Fibroblast of upper back skin (primary cell): ENCODE data around the gene CILP2.

Experiments
- DNase-seq: peaks from one replicate; pipeline ENCODE4 v3.0.0-alpha.2; 2013

CILP2 gene, protein sequence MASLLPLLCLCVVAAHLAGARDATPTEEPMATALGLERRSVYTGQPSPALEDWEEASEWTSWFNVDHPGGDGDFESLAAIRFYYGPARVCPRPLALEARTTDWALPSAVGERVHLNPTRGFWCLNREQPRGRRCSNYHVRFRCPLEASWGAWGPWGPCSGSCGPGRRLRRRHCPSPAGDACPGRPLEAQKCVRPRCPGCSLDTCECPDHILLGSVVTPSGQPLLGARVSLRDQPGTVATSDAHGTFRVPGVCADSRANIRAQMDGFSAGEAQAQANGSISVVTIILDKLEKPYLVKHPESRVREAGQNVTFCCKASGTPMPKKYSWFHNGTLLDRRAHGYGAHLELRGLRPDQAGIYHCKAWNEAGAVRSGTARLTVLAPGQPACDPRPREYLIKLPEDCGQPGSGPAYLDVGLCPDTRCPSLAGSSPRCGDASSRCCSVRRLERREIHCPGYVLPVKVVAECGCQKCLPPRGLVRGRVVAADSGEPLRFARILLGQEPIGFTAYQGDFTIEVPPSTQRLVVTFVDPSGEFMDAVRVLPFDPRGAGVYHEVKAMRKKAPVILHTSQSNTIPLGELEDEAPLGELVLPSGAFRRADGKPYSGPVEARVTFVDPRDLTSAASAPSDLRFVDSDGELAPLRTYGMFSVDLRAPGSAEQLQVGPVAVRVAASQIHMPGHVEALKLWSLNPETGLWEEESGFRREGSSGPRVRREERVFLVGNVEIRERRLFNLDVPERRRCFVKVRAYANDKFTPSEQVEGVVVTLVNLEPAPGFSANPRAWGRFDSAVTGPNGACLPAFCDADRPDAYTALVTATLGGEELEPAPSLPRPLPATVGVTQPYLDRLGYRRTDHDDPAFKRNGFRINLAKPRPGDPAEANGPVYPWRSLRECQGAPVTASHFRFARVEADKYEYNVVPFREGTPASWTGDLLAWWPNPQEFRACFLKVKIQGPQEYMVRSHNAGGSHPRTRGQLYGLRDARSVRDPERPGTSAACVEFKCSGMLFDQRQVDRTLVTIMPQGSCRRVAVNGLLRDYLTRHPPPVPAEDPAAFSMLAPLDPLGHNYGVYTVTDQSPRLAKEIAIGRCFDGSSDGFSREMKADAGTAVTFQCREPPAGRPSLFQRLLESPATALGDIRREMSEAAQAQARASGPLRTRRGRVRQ

DNA sequence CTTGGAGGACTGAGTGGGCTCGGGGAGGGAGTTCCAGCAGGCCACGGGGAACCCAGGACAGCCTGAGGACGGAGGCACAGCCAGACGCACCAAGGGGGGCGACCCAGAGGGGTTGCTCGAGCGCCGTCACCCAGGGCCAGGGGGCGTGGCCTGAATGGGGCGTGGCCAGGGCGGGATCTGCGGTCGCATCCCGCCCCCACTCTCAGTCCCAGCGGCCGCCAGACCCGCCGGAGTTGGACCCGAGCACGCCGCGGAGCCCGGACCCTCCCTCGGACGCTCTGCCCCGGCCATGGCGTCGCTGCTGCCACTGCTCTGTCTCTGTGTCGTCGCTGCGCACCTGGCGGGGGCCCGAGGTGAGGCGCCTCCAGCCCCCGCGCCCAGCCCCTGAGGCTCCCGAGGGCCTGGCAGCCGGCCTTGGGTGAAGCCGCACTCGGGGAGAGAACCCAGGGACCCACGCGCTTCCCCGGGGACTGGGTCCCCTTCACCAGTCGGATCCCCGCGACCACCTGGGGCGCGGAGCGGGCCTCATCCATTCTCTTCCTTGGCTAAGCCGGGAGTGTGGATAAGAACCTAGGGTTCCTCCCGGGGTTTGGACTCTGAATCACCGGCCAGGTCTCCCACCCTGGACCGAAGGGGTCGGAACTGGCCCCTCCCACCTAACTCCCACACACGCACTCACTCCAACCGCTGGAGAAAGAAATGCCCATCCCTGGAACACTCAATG lies at the start of gene CILP2:
TSS of gene CILP2 (plus strand) at position 205 of the 724 bp plus-strand sequence. CDS start at position 290, 85 bp downstream.
- no peak for DNase-seq

DNA sequence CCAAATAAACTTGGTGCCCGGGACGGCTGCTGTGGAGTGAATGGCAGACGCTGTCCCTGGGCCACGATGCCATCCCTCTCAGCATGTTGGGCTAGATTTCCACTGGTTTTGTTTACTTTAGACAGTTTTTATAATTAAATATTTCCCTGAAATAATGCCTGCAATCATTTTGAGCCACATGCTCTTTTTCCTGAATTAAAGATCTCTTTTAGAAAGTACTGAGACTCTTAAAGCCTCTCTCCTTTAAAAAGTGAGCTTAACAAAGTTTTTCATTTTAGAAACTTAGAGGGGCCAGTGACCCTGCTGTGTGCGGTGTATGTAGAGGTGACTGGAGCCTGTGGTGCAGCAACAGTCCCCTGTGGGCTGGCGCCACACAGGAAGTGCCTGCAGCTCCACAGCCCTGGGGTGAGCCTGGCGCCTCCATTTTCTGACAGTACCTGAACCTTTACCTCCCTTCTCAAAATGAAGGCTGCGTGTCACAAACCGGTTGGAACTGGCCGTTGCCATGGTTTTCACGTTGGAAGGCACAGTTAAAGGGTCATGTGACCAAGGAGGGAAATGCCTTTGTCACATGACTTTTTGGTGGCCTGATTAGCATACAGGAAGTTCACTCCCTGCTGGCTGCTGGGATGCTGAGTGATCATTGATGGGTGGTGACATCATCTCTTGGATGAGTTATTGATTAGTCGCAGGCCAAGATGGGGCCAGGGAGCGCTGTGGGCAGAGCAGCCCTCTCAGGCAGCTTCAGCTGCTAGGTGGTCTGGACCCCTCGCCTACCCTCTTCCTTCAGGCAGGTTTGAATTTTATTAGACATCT lies 49.0 kb upstream of the CILP2 start:
- DNase-seq, result peak; percentile 97

DNA sequence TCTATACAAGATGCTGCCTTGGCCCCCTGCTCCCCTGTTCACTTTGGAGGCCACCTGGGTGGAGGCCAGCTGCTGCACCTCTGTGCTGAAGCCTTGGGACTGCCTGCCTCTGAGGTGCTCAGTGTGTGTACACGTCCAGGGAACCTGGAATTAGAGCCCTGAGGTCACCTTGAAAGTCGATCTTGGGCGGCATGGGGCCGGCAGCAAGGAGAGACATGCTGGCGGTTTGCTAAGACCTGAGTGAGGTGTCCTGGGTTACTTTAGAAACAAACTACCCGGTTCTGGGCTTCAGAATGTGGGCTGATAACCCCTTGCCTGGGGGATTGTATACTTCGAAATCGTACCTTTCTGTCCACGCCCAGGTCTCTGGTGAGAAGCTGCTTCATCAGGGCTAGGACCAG lies 48.3 kb upstream of the CILP2 start:
- no peak for DNase-seq

DNA sequence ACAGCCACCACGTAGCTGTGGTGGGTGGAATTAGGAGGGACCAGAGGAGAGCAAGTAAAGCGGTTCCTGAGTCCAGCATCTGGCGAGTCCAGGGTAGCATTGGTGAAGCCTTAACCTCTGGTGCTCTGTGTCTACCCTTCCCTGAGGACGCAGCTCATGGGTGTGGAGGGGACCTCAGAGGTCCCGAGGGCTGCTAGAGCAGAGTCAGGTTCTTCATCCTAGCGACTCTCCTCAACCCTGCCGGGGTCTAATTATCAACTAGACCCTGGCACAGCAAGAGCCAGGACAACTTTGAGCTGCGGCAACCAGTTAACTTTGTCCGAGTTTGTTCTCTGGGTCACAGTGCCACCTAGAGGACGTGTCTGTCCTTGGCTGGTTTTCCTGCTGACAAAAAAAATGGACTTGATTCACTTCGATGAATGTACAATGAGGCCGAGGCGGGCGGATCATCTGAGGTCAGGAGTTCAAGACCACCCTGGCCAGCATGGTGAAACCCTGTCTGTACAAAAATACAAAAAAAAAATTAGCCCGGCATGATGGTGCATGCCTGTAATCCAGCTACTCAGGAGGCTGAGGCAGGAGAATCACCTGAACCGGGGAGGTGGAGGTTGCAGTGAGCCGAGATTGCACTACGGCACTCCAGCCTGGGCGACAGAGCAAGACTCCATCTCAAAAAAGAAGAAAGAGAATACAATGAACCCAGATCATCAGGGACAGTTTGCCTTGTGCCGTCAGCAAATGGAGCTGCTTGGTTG lies 47.7 kb upstream of the CILP2 start:
- DNase-seq, result peak; percentile 83

DNA sequence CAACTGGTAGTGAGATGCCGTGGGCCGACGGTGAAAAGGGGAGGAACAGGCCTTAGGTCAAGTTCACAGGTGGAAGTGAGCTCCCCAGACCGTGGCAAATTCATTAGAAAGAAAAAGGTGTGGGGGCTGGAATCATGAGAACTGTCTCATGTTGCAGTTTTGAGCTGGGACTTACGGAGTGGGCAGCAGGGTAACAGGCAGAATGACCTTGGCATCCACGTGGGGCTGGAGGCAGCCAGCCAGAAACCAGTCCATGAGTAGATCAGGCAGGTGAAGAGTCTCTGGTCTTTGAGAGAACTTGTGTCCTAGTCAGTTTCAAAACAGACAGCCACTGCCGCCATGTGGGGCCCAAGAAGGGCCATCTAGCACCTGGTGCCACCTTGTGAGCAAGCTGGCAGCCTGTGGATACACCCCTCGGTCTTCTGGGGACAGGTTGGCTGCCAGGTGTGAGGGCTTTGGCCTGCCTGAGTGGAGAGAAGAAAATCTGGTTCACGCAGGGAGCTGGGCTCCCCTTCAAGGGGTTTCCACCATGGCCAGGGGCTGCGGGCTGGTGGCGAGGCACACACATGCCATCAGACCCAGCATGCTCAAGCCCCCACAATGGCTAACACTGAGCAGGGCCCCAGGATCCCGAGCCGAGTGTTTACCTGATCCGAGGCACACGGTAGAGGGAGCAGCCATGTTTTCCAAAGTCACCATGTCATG lies 46.6 kb upstream of the CILP2 start:
- DNase-seq, result no peak

DNA sequence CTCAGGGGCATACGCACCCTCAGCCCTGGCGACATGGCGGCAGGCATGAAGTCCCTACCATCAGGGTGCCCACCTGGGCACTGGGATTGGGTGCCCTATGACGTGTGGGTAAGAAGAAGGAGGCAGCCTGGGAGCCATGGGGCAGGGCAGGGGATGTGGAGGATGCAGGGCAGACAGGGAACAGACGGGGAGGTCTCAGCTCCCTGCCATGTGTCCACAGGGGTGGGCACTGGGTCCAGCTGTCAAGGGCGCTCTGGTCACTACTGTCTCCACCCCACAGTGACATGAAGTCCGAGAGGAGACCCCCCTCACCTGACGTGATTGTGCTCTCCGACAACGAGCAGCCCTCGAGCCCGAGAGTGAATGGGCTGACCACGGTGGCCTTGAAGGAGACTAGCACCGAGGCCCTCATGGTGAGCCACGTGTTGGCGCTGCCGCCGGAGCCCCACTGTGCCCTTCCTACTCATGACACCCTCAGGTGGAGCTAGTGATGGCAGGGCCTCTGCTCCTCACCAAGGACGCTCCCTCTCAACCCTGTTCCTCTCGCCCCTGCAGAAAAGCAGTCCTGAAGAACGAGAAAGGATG lies 45.9 kb upstream of the CILP2 start:
- DNase-seq, result no peak

DNA sequence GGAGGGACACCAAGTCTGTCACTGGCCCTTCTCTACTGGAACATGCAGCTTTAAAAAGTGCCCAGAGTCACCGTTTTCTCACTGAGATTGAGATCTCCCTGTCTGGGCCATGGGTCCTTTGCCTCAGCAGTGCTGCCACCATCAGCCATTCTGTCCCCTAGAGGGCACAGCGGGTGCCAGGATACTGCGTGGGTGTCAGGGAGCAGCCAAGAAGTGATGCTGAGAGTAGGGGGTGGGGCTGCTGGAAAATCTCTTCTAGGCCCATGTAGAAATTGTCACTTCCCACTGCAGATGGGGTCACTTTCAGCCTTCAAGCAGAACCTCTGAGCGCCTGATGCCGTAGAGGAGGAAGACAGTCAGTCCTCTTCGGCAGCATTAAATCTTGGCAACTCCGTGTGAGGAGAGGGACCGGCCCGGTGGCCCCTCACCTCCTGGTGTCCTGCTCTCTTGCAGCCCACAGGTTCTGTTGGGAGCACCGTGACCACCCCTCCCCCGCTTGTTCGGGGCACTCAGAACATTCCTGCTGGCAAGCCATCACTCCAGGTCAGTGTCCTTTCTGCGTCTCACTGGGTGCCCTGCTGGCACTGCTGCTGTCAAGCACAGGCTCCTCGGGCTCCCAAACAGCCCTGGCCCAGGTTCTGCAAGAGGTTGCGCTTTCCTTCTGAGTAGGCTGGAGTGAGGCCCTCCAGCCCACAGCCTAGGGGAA lies 44.1 kb upstream of the CILP2 start:
- no peak for DNase-seq

DNA sequence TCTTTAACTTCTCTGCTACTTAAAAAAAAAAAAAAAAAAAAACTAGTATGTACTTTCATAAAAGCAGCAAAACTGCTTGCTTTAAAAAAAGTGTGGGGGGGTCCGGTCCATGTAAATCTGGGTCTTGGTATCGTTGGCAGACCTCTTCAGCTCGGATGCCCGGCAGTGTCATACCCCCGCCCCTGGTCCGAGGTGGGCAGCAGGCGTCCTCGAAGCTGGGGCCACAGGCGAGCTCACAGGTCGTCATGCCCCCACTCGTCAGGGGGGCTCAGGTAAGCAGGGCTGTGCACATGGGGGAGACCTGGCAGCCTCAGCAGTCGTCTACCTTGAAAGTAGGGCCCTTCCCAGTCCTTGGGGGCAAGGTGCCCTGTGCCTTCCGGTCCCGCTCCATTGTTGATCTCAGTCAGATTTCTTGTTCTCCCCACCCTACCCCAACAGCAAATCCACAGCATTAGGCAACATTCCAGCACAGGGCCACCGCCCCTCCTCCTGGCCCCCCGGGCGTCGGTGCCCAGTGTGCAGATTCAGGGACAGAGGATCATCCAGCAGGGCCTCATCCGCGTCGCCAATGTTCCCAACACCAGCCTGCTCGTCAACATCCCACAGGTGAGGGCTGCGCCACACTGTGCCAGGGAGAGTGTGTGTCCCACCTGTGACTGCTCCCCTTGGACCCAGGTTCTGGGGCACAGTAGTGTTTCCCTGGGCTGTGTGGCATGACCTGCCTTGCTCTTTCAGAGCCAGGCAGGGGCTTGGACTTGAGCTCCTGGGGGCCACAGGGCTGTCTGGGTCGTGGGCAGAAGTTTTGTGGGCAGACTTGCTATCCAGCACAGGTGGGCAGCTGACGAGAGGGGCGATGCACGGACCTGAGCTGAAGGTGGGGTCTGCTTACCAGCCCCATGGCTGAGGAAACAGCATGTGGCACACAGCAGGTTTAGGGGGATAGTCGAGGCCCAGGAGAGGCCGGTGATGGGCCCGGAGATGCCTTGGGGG lies 42.2 kb upstream of the CILP2 start:
- DNase-seq, result no peak

DNA sequence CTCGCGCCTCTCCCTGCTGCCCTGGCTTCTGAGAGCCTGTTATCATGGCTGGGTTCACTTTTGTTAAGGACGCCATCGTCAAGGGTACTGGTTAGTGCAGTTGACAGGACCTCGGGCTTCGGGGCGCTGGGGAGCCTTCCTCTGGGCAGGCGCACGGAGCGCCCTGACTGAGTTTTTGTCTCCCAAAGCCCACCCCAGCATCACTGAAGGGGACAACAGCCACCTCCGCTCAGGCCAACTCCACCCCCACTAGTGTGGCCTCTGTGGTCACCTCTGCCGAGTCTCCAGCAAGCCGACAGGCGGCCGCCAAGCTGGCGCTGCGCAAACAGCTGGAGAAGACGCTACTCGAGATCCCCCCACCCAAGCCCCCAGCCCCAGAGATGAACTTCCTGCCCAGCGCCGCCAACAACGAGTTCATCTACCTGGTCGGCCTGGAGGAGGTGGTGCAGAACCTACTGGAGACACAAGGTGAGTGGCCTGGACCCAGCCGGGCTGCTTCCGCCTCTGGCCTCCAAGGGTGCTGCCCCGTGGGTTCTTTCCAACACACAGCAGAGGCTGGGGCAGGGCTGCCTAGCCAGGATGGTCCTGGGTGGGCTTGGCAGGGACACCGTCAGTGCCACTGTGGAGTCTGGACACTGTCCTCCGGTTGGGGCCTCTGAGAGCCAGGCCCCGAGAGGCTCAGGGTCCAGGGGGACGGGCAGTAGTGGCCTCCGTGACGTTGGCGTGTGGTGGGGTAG lies 39.6 kb upstream of the CILP2 start:
- no peak for DNase-seq

DNA sequence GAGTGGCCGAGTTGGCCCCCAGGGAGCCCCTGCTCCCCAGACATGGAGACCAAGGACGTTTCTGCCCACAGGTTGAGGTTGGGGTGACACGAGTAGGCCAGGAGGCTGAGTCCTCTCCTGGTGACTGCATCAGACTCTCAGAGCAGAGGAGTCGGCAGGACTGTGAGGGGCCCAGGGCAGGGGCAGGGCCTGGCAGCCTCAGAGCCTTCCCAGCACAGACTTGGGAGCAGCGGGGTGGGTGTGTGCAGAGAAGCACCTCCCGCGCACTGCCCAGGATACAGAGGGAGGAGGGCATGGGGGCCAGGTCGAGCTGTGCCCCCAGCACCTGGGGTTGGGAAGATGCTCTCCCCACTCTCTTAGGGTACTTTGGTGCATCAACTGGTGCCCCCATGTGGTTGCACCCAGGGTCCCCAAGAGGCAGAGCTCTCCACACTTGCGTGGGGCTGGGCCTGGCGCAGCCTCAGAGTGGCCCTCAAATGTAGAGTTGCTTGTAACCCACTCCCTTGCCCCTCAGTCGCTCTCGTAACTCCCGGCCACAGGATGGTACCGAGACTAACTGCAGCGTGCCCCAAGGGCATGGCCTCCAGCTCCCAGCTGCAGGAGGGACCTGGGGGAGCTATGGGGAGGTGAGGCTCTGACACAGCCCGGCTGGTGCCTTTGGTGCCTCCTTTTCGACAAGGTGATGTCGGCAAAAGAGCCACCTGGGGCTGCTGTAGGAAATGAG lies 38.6 kb upstream of the CILP2 start:
- DNase-seq, result no peak

DNA sequence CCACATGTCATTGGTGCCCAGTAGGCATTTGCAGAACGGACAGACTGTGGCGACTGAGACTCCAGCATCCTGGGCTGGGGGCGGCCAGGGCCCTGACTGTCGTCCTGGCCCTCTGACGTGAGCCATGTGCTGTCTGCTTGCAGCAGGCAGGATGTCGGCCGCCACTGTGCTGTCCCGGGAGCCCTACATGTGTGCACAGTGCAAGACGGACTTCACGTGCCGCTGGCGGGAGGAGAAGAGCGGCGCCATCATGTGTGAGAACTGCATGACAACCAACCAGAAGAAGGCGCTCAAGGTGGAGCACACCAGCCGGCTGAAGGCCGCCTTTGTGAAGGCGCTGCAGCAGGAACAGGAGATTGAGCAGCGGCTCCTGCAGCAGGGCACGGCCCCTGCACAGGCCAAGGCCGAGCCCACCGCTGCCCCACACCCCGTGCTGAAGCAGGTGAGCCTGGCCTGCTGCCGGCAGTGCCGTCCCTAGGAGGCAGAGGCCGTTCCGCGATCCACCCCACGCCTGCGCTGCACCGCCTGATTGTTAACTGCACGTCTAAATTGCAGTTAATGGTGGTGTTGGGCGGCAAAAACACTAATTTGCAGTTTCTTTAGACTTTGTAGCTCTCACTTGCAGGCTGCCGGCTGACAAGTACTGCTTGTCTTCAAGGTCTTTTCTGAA lies 37.0 kb upstream of the CILP2 start:
- no peak for DNase-seq

DNA sequence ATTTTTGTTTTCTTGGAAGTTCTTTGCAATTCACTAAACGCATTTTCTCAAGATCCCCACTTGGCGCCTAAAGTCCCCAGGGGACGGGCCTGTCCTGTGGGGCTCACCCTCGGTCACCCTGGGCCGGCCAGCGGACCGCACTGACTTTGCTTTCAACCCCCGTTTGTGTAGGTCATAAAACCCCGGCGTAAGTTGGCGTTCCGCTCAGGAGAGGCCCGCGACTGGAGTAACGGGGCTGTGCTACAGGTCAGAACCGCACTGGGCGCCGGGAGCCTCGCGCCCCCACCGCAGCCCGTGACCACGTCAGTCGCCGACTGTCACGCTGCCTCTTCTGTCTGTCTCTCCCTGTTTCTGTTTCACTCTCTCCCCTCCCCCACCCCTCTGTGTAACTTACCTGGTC lies 36.3 kb upstream of the CILP2 start:
- DNase-seq, result no peak

DNA sequence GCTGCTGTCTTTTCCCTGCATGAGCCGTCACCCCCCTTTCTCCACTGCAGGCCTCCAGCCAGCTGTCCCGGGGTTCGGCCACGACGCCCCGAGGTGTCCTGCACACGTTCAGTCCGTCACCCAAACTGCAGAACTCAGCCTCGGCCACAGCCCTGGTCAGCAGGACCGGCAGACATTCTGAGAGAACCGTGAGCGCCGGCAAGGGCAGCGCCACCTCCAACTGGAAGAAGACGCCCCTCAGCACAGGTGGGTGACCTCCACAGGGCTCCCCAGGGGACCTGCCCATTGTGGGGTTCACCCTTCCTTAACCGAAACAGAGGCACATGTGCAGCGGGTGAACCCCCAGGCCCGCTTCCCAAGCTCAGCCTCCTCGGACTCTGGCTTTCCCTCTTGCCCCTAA lies 35.8 kb upstream of the CILP2 start:
- DNase-seq, result no peak

DNA sequence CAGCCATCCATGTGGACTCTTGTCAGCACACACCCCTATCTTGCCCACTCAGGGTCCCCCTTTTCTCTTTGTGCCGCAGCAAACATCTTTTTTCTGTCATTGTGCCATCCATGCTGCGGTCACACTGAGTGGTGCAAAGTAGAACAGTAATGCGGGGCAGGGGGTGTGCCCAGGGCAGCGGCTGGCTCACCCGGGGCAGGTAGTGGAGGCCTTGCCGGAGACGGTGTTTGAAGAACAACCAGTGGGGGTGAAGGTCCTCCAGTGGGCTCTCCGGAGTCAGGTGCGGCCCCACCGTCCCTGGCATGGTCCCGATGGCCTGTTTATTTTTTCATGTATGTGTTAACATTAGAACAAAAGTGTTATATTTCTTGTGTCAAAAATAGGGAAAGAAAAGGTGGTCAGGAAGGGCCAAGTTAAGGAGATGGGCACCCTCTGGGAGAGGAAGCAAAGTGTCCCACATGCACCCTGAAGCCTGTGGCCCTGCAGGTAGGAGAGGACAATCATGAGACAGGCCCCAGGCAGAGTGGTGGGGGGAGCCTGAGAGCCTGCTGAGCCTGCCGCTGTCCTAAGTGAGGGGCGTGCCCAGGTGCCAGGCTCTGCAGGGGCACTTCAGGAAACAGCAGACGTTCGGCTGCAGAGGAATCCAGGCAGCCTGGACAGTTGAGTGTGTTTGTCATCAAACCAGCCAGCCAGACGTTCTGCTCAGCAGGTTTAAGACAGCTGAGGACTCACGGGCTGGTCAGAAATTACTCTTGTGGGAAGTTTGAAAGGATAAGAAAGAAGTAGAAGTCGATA lies 35.1 kb upstream of the CILP2 start:
- no peak for DNase-seq
